GM19455 (cell line): Measurements from ENCODE around the gene IFNAR2.
"Not testable (repeated sequence)": the region's sequence is repeated elsewhere in the genome, so short reads cannot be mapped to it uniquely, and the experiment has no call there.

Experiments
- ATAC-seq: cut with Tn5 transposase; IDR thresholded peaks from one replicate; pipeline ENCODE4 v1.9.1; 2021; ENCODE audit not compliant: unreplicated experiment

IFNAR2 gene

DNA sequence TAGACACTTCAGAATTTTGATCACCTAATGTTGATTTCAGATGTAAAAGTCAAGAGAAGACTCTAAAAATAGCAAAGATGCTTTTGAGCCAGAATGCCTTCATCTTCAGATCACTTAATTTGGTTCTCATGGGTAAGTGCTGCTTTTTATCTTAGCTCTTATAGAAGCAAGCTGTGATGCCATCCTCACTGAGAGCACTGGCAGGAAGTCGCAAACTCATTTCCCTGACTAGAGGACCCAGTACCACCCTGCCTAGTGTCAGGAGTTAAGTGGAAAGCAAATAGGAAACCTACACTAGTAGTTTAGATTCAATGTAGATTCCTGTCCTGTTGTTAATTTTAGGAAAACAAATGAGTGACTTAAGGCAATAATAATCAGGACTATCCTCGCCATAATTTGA, 12.1 kb downstream of the IFNAR2 start:
- ATAC-seq: no peak

DNA sequence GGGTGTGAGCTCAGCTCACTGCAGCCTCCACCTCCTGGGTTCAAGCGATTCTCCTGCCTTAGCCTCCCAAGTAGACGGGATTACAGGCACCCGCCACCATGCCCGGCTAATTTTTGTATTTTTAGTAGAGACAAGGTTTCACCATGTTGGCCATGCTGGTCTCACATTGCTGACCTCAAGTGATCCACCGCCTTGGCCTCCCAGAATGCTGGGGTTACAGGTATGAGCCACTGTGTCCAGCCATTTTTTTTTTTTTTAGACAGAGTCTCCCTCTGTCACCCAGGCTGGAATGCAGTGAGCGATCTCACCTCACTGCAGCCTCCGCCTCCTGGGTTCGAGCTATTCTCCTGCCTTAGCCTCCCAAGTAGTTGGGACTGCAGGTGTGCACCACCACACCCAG, 13.1 kb downstream of the IFNAR2 start:
- not testable (repeated sequence) for ATAC-seq

DNA sequence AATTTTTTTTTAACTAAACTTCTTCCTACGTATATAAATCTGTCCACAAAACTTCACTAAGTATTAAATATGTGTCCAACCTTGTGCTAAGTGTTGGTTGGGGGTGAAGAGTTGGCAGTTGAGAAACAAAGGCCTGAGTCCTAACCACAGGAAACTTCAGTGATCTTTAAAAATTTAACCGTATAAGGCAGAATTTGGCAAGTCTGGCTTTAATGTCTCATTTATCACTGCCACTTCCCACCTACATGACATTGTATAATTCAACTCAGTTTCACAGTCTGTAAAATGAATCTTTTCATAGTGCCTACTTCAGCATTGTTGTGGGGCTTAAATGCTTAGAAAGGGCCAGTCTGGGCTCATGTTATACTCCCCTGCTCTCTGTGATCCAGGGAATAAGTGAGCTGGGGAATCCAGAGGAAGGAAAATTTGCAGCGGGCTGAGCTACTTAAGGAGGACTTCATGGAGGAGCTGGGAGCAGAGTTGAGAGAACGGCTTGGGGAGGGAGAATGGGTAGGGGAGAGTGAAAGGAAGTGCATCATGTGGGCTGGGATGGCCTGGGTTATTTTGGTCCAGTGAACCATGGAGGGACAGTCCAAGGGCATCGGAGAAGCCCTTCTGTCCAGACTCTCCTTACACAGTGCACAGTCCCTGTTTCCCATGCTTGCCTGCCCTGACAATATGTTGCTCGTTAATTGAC, 14.5 kb downstream of the IFNAR2 start:
- ATAC-seq: no peak

DNA sequence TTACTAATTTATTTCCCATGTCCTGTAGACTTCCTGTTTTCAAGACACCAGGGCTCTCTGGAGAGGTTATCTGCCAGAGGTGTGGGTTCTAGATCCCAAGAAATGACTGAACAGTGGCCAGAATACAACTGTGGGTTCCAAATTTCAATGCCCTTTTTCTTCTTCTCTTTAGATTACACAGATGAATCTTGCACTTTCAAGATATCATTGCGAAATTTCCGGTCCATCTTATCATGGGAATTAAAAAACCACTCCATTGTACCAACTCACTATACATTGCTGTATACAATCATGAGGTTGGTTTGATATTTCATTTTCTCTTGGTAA, 15.0 kb downstream of the IFNAR2 start:
- ATAC-seq: no peak

DNA sequence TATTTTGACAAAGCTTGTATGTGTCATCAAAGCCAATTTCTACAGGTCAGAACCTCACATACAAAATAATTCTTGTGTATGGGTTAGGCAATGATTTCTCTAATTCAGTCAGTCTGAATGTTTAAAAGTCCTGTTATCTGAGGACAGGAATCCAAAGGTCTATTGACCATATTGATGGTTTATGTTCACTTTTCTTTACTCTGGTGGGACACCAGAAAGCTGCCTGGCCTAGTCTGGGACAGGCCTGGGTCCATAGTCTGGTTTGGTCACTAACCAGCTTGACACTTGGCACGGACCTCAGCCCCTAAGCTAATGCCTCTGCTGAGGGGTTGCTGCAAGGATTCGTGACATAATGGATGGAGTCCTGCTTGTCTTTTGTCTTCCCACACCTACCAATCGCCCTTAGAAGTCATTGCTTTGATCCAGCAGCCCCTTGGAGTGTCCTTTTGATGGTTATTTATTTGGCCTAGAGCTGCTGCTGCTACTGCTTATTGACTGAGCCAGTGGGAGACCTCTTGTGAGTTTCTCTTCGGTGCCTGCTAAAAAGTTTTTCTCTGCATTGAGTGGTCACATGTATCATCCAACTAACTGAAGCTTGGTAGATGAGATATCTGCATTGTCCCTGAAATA, 15.7 kb downstream of the IFNAR2 start:
- no peak for ATAC-seq

DNA sequence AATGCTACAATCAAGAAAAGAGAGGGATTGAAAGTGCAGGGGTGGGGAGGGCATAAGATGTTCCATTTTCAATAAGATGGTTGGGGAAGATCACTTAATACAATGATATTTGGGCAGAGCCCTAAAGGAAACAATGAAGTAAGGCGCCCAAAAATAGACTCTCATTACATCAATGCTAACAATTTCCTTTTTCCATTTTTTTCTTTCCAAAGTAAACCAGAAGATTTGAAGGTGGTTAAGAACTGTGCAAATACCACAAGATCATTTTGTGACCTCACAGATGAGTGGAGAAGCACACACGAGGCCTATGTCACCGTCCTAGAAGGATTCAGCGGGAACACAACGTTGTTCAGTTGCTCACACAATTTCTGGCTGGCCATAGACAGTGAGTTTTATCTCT, 16.8 kb downstream of the IFNAR2 start:
- no peak for ATAC-seq

DNA sequence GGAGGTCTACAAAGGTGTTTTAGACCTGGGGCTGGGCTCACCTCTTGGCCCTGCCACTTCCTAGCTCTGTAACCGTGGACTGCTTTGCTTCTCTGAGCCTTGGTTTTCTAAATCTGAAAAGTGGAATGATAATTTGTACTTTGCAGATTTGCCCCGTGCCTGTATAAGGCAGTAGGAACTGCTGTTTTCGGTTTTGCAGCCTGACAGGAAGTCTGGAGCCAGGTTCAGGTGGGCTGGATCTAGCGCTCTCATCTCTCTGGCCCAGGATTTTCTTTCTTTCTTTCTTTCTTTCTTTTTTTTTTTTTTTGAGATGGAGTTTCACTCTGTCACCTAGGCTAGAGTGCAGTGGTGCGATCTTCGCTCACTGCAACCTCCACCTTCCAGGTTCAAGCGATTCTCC, 17.2 kb downstream of the IFNAR2 start:
- no peak for ATAC-seq

DNA sequence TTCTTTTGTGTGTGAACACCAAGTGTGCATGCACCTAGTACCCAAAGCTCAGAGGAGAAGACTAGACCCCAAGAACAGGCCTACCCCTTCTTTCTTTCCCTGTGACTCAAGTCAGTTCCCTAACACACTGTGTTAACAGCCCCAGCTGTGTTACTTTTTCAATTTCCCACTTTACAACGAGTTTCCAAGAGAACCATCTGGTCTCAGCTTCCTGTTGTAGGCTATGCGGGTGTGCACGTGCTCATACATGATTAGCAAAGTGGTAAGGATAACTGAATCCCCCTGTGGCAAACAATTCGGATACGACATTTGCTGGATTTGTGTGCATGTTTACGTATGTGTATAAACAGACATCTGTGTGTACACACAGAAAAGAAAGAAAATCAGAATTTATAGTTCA, 17.9 kb downstream of the IFNAR2 start:
- no peak for ATAC-seq

DNA sequence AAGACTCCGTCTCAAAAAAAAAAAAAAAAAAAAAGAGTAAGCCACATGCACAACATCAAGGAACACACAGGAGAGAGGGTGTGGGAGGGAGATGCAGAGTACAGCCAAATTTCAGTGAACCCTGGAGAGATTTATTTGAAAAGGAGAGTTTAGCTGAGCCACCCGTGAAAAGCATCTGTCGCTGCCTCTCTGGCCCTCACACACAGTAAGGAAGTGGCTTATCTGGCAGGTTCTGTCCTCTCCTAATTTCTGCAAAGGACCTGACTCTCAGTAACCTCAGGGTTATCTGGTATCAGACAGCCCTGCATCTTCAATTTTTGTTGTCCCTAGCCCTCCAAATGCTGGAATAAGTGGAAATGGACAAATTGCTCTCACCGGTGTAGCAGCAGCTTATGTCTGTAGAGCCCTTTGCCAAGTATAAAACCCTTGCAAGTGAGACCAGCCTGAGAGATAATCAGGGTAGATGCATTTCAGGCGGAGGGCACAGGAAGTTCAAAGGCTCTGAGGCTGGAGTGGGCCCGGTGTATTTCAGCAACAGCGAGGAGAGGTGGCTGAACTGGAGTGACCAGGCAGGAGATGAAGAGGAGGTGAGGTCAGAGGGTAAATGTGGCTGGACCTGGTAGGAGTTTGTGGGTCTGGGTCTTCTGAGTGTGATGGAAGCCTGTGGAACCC, 19.7 kb downstream of the IFNAR2 start:
- ATAC-seq: no peak

DNA sequence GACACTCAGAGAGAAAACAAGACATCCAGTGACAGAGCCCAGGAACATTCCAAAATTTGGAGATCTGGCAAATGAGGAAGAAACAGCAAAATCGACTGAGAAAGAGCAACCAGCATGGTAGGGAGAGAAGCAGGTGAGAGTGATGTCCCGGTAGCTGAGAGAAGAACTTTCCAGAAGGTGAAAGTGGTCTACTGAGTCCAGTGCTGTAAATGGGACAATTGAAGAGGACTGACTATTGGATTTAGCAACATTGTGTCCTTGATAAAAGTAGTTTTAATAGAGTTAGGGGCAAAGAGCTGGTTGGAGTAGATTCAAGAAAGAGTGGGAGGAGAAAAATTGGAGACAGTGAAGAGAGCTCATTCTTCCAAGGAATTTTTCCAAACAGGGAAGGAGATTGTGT, 21.4 kb downstream of the IFNAR2 start:
- no peak for ATAC-seq

DNA sequence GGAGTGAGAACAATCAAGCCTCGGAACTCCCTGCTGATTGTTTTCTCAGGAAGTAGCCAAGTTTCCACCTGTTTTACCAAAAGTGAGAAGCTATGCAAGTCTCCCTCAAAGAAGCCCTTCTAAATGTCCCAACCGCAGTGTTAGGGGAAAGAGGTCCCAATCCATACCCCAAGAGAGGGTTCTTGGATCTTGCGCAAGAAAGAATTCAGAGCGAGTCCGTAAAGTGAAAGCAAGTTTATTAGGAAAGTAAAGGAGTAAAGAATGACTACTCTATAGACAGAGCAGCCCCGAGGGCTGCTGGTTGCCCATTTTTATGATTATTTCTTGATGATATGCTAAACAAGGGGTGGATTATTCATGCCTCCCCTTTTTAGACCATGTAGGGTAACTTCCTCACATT, 23.6 kb downstream of the IFNAR2 start:
- not testable (repeated sequence) for ATAC-seq

DNA sequence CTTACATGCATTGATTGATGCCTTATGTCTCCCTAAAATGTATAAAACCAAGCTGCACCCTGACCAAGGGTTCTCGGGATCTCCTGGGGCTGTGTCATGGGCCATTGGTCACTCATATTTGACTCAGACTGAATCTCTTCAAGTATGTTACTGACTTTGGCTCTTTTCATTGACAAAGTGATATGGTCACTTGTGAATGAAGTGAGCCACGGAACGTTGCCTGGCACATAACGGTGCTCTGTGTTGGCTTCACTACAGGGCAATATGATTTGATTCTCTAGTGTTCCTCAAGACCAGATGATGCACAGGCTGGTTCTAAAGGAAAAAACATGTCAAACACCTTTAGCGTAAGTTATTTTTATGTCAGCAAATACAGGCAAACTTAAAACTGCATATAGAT, 25.0 kb downstream of the IFNAR2 start:
- ATAC-seq: no peak

DNA sequence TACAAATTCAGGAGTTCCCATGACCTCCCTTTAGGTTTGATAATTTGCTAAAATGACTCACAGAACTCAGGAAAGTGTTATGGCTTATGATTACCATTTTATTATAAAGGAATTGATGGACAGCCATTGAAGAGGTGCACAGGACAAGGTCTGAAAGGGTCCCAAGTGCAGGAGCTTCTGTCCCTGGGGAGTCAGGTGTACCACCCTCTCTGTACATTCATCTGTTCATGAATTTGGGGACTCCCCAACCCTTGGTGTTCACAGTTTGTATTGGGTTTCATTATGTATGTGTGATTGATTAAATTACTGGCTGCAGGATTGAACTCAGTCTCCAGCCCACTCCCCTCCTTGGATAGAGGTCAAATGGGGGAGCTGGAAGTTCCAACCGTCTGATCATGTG, 25.7 kb downstream of the IFNAR2 start:
- no peak for ATAC-seq

DNA sequence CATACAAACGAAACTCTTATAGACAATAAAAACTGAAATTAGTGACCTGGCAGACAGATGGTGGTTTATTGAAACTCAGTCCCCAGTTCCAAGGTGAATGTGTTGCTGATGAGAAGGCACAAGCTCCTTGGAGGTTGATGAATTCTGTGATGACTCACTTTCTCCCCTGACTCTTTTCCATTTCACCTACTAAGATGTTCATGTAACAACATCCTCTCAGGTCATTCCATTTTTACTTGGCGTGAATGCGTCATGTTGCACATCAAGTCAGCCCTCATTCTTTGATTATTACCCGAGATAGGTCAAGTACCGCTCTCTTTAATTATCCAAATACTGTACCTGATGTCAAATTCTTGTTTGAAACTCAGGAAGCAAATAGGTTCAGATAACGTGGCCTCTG, 26.3 kb downstream of the IFNAR2 start:
- no peak for ATAC-seq

DNA sequence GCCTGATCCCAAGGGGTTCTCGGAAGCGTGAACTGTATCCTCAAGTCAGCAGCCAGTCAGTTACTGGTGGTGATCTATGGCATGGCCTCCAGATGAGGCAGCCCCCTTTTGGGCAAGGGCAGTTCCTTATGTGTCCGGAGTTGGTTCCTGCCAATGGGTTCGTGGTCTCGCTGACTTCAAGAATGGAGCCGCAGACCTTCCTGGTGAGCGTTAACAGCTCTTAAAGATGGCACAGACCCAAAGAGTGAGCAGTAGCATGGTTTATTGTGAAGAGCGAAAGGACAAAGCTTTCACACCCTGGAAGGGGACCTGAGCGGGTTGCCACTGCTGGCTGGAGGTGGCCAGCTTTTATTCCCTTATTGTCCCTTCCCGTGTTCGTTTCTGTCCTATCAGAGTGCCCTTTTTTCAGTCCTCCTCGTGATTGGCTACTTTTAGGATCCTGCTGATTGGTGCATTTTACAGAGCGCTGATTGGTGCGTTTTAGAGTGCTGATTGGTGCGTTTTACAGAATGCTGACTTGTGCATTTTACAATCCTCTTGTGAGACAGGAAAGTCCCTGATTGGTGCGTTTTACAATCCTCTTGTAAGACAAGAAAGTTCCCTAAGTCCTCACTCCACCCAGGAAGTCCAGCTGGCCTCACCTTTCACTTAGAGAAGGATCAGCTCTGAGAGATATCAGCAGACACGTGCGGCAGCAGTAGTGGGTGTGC, 27.5 kb downstream of the IFNAR2 start:
- no peak for ATAC-seq

DNA sequence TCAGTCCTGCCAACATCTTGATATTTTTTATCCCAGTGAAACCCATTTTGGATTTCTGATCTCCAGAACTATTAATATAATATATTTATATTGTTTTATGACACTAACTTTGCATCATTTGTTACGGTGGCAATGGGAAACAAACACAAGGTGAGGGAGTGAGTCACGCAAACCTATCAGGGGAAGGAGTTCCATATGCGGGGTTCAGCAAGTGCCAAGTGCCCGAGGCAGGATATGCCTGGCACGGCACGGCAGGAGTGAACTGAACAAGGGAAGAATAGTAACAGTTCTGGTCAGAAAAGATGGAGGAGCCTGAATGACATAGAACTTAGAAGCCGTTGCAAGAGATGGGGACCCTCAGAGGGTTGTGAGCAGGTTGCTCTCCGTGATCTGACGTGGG, 28.7 kb downstream of the IFNAR2 start:
- ATAC-seq: no peak

DNA sequence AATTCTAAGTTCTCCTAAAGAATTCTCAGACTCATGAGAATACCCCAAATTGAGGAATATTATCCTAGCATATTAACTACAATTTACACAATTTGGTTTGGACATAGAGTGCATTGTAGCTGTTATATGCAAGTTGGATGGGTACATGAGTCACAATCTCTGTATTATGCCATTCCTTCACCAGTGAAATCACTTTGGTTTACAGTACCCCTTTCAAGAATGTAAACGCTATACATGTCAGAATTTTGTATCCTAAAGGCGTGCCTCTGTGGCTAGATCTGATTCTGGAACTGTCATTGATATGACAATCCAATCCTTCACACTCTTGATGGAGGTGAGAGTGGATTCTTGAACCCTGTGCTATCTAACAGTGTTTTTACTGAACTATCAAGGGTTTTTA, 29.7 kb downstream of the IFNAR2 start:
- no peak for ATAC-seq

DNA sequence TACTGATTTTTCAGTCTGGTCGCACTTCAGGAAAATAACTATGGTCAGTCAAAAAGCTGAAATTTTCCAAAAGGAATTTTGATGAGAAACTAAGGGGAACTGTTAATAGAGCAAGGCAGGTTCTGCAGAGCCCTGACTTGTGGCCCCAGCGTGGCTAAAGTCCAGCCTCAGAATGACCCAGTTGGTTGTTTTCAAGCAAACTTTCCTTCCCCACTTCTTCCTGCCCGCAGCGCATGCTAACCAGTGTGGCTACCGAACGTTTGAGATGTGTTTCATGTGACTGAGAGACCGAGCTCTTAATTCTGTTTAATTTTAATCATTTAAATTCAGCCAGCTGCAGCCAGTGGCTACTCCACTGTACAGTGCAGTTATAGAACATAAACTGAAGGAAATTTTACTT, 30.3 kb downstream of the IFNAR2 start:
- no peak for ATAC-seq

DNA sequence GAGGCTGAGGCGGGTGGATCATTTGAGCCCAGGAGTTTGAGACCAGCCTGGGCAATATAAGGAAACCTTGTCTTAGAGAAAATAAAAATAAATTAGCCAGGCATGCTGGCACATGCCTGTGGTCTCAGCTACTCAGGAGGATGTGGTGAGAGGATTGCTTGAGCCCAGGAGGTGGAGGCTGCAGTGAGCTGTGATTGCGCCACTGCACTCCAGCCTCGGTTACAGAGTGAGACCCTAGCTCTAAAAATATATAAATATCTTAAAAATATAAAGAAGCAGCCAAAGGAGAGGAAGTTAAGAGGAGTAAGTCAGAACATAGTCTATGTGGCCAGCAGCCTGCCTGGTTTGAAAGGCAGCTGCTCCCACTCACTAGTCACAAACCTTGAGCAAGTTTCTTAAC, 31.9 kb downstream of the IFNAR2 start:
- no peak for ATAC-seq

DNA sequence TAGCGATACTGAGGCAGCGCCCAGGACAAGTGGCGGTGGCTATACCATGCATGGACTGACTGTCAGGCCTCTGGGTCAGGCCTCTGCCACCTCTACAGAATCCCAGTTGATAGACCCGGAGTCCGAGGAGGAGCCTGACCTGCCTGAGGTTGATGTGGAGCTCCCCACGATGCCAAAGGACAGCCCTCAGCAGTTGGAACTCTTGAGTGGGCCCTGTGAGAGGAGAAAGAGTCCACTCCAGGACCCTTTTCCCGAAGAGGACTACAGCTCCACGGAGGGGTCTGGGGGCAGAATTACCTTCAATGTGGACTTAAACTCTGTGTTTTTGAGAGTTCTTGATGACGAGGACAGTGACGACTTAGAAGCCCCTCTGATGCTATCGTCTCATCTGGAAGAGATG, 33.2 kb downstream of the IFNAR2 start:
- ATAC-seq: no peak

DNA sequence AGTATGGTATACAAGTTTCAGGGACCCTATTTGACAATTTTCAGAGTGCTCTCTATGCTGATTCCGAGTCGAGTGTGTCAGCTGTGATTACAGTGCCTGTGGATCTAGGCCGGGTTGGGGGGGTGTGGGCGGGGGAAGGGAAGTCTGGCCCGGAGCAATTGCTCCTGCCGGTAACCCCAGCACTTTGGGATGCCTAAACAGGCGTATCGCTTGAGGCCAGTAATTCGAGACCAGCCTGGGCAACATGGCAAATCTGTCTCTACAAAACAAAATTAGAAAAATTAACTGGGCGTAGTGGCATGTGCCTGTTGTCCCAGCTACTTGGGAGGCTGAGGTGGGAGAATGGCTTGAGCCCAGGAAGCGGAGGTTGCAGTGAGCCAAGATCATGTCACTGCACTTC, 34.8 kb downstream of the IFNAR2 start:
- no peak for ATAC-seq

DNA sequence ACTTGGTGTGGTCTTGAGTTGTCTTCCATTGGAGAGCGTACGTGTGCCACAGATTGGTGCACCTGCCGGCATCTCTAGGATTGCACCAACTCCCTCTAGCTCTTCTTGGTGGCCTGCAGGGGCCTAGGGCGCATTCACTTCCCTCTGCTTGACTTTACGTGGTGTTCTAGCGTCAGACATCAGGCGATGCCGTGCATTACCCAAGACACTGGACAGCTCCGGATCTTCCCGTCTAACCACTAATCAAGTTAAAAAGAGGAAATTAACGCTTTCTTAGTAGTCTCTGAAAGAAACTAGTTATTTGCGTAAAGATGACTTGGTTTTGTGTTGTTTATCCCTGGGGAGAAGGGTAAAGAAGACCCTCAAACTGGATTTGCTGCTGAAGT, 35.9 kb downstream of the IFNAR2 start:
- peak; percentile 28 for ATAC-seq
